GM18507 (cell line): ENCODE results near the gene LZTR1.
"Not testable (repeated sequence)": the region's sequence is repeated elsewhere in the genome, so short reads cannot be mapped to it uniquely, and the experiment has no call there.

ENCODE experiments used
- DNase-seq: peaks from one replicate; pipeline ENCODE4 v3.0.0; 2011; ENCODE audit warnings: low read depth; ENCODE audit not compliant: insufficient read length; ENCODE audit errors: extremely low spot score
- FAIRE-seq: peaks from 2 replicates; lab custom pipeline; 2011; peaks lifted over from hg19 to GRCh38; lab: Jason Lieb, UNC

Gene LZTR1

DNA sequence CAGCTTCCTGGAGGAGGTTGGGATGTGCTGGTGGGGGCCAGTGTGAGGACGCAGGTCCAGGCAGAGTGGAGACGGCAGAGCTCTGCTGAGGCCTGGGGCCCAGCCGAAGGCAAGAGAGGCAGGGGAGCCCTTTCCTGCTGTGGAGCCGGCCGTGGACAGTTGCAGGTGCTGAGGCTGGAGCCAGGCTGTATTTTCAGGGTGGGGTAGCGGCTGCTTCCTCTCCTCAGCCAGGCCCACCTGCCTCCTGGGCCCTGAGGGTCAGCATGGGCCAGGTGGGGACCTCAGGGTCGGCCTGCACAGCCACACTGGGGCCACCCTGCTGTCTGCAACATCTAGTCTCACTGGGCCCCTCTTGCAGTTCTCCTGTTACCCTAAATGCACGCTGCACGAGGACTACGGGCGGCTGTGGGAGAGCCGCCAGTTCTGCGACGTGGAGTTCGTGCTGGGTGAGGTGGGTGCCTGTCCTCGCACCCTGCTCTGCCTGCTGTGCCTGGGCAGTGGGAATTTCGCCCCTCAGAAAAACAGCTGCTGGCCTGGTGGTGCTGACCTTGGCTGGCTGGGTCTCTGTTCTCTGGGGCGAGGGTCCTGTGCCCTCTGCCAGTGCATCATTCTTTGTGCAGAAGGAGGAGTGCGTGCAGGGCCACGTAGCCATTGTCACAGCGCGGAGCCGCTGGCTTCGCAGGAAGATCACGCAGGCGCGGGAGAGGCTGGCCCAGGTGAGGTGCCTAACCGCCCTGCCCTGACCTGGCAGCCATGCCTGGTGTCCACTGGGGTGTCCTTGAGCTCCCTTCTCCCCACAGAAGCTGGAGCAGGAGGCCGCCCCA is 11.4 kb downstream of the LZTR1 start:
- FAIRE-seq (no peak), DNase-seq (no peak)

GRCh38 chr22:20994128-20994901 is 12.2 kb downstream of the LZTR1 start:
- FAIRE-seq = no peak
- no peak for DNase-seq

GRCh38 chr22:20994902-20995241 is 12.8 kb downstream of the LZTR1 start:
- no peak for DNase-seq
- FAIRE-seq = no peak

DNA sequence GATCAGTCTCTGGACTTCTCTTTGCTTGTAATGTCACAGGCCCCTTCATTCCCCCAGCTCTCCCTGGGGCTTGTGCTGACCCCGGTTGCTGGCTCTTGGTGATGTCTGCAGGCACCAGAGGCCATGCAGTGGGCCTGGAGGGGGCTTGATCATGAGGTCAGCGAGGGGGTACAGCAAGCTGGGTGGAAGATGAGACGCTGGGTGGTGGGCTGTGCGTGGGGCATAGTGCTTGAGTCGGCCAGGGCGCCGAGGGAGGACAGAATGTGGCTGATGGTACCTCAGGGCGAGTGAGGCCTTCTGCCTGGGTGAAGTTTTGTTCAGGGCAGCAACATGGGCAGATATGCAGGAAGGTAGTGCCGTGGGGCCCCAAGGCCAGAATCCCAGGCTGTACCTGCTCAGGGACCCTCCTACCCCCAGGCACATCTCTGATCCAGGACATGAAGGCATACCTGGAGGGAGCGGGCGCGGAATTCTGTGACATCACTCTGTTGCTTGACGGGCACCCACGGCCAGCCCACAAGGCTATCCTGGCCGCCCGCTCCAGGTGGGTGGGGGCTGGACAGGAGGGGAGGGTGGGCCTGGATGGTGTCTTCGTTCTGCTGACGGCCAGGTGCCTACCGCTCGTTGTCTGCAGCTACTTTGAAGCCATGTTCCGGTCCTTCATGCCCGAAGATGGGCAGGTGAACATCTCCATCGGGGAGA is 13.4 kb downstream of the LZTR1 start:
- no peak for DNase-seq
- FAIRE-seq = no peak

- no peak for DNase-seq
- no peak for FAIRE-seq
Observed at GRCh38 chr22:20996031-20996410, 13.9 kb downstream of the LZTR1 start.

DNA sequence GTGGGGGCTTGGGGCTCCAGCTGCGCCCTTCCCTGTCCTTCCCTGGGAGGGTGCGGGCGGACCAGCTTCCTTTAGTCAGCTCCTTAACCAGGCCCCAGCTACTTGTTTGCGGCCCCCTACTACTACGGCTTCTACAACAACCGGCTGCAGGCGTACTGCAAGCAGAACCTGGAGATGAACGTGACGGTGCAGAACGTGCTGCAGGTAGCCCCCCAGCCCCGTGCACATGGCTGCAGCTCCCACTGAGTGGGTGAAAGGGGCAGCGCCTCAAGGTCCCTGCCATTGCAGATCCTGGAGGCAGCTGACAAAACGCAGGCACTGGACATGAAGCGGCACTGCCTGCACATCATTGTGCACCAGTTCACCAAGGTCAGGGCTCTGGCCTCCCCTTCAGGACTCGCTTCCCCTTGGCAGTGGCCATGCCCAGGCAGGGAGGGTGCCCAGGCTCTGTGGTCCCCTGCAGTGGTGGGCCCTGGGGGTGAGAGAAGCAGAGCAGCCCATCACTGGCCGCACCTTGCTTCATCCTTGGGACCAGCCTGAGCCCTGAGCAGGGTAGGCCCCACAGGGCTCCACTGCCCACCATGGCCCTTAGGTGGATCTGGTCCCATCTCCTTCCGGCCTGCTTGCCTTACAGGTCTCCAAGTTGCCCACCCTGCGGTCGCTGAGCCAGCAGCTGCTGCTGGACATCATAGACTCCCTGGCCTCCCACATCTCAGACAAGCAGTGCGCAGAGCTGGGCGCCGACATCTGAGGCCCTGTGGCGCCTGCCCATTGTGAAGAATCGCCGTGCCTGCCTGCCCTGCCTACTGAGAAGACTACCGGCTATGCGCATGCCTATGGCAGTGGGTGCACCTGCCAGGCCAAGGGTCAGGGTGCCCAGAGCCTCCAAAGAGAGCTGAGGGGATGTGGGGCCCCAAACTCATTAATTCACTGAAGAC is 14.8 kb downstream of the LZTR1 start:
- DNase-seq (no peak), FAIRE-seq (no peak)

DNA sequence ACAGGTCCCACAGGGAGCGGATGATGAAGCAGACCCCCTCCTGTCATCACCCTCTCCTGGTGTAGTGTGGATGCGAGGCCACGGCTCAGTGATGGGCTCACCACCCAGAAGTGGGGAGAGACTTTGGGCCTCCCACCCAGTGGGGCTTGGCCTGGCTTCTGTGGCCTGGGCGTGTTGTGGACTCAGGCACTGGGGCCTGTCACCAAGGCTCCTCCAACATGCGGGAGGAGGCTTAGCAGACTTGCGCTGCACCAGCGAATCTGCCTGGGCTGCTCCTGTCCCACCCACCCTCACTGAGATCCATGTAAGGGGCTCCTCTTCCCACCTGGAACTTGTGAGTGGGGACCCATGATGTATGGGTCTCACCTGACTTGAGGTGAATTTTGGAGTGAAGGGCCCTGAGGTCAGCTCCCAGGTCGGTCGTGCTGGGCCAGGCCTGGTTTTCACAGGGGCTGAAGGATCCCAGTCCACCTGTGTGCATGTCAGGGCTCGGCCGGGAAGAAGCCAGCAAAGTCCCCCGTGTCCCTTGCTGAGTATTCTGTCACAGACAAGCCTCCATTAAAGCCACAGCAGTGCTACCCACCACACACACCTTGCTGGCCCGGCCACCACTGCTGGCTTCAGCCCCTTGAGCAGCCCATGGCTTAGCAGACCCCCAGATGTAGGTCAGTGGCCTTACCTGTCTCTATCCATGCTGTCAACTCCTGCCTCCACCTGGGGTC is 15.6 kb downstream of the LZTR1 start:
- FAIRE-seq (no peak), DNase-seq (no peak)

DNA sequence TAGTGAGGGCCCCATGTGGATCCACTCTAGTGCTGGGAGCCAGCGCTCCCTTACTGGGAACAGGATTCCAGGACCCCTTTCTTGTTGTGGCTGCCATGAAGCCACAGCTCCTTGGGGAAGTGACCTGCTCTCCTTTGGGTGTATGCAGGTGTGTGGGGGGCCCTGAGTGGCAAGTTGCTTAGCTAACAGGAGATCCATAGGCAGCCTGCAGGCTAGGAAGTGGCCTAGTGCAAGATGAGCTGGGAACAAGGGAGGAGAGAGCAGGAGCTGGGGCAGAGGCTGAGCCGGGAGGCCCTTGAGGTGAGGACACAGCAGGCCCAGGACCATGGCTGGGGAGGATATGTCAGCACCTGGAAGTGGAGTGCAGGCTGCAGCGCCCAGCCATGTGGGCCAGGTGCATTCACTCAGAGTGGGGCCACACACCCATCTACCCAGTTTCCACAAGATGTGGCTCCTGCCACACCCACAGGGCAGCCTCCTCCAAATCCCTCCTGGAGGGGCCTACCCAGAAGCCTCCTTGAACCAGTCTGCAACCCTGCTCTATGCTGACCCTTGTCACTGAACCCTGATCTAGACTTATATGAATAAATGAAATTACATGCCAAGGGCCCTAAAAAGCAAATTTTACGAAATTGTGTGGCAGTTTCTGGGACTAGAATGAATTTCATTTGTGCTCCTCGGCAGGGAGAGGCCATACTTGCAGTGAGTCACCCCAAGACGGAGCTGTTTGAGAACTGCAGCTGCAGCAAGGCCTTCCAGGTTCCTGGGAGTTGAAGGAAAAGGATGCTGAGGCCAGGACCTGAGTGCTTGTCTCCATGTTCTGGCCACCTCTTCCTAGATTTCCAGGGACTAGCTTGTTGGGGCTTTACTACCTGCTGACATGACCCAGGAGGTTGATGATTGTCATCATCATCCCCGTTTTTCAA is 16.6 kb downstream of the LZTR1 start:
- no peak for FAIRE-seq

DNA sequence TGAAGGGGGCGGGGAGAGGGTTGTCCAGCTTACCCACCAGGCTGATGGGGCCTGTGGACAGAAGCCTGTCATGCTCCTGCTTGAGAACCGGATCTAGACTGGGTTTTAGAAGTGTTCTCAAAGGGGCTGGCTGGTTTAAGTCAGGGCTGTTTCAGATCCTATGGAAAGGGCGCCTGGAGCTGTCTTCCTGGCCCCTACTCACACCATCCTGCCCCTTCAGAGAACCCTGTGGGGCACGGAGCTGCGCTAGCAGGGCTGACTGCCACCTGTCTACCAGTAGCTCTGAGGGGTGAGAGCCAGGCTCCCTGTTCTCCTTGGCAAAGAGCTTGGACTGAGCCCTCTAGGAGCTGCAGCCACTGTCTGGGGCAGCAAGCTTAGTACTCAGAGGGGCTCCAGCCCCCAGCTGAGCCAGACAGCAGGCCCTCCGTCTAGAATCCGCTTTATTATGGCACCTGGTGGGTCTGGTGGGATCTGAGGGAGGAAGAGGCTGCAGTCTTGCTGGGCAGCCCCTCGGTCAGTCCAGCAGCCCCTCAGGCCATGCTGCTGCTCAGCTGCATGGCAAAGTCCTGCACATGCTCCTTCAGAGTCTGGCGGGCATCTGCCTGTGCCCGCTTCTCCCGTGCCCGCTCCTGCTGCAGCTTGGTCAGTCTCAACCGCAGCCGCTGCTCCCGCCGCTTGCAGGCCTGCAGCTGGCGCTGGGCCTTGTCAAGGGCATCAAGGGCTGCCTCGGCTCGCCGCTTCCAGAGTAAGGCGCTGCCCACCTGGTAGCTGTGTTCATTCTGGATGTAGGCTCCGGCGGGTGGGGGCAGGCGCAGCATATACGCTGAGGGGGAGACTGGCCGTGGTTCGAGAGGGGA is 17.5 kb downstream of the LZTR1 start:
- FAIRE-seq (no peak), DNase-seq (no peak)

More for the DNA sequence above, 16.6 kb downstream of the LZTR1 start:
- no peak for DNase-seq

DNA sequence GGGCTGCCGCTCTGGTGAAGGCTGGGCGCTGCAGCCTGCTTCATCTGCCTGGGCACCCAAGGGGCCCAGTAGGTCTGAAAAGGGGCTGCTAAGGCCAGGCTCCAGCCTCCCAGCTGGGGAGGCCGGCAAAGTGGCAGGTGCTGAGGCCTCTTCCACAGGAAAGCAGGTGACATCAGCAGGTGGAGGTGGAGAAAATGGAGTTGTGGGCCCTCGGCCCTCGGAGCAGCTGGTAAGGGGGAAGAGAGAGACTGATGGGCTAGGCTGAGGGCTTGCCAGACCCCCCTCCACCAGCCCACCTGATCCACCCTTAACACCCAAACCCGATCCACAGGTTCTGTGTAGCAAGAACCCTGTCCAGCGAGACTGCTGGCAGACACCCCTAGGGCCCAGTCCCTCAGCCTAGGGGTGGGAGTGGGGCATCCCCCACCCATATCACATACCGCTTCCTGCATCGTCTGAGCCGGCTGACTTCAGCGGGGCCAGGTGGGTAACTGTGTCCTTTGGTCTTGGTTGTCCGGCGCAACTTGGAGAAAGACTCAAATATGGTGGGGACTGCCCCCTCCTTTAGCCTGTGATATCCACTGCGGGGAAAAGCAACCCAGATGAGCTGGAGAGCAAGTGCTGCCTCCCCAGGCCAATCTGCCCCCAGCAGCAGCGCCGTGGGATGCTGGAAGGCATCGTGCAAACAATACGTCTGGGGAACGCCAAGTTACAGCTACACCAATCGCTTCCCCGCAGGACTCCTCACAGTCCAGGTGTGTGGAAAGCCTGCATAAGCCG is 18.3 kb downstream of the LZTR1 start:
- FAIRE-seq (no peak), DNase-seq (no peak)

DNA sequence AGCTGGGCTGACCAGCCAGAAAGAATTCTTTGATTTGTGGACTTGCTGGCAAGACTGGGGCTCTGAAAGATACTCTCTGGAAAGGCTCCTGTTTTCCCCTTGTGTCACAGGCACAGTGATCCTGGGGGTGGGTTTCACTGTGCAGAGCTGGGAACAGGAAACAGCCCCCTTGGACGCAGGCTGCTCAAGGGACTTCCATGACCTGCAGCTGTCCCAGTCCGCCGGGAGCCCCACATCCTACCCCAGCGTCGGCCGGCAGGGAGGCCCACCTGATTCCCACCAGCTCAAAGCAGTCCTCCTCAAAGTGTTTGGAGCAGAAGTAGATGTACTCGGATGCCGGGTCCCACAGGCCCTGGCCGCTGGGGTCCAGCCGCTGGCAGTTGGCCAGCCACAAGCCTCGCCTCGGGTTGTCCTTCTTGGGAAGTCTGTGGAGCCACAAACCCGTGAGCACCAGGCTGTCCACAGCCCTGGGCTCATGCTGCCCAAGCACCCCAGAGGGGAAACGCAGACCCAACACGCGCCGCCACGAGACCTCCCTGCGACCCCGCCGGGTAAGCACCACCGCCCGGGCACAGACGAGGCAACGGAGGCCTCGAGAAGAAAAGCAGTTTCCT is 19.0 kb downstream of the LZTR1 start:
- no peak for FAIRE-seq
- no peak for DNase-seq

GRCh38 chr22:21001601-21002325 is 19.7 kb downstream of the LZTR1 start, which contains the start of gene THAP7:
THAP7 (minus strand) TSS chr22:21002118; CDS start chr22:21001911, 207 bp downstream.
- peak; percentile 93 for DNase-seq
- peak; percentile 94 for FAIRE-seq

DNA sequence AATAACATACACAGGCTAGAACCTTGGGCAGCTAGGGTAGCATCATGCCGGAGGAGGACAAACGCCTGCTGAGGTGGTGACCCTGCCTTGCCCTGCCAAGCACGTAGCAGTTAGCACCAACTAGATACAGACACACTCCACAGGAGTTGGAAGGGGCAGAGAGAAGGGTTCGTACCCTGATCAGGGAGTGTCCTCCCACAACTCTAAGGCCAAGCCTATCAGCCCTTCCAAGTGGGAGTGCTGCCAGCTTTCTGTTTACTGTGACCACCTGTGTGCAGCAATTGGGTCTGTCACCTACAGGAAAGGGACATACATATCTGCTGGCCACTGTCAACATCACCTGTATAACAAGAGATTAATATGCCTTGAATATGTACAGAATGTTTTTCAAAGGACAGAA is 21.7 kb downstream of the LZTR1 start:
- FAIRE-seq (no peak), DNase-seq (no peak)

DNA sequence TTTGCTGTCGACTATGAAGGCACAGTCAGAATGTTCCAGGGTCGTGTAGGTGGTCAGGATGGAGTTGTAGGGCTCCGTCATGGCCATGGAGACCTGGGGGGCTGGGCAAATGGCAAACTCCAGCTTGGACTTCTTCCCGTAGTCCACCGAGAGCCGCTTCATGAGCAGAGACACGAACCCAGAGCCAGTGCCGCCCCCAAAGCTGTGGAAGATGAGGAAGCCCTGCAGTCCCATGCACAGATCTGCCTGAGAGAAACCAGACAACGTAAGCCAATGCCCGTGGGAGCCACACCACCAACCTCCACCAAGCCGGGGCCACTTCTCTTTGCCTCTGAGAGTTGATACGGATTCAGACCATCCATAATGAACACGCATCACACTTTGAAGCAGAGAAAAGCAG is 27.1 kb downstream of the LZTR1 start:
- not testable (repeated sequence) for FAIRE-seq

More for the DNA sequence above, 27.1 kb downstream of the LZTR1 start:
- DNase-seq = not testable (repeated sequence)
